AG10803 (cell line): ENCODE measurements around the gene RPGRIP1L.
"Not testable (repeated sequence)": the region's sequence is repeated elsewhere in the genome, so short reads cannot be mapped to it uniquely, and the experiment has no call there.

Source experiments
- DNase-seq: peaks from one replicate; pipeline ENCODE4 v3.0.0; 2010; ENCODE audit warnings: low read depth
- H3K4me3 ChIP-seq: 2 replicates; pipeline ENCODE4 v1.5.1; 2011; ENCODE audit warnings: mild to moderate bottlenecking, low read length, control low read depth
- CTCF ChIP-seq: conservative IDR thresholded peaks from 2 replicates; pipeline ENCODE4 v1.5.1; 2011; ENCODE audit warnings: mild to moderate bottlenecking, low read length, control low read depth, inconsistent platforms

The RPGRIP1L gene

DNA sequence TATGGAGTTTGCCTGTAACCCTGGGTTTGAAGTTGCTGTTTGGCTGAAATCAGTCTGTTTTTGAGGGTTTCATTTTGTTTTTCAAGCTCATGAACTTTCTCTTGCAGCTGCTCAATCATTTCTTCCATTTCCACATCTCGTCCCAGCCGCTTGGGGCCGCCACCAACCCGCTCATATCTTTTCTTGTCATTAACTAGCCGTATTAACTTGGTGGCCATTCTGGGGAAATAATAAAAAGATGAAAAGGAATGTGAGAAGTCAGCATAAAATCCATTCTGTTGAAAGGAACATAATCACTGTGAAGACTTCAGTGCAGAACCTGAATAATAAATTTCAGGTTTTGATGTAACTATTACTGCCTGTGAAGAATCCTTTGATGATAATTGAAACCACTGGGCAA lies 11.5 kb downstream of the RPGRIP1L start:
- H3K4me3 ChIP-seq: no peak overlapping the region
- DNase-seq: no peak
- TF ChIP-seq CTCF: no peak

DNA sequence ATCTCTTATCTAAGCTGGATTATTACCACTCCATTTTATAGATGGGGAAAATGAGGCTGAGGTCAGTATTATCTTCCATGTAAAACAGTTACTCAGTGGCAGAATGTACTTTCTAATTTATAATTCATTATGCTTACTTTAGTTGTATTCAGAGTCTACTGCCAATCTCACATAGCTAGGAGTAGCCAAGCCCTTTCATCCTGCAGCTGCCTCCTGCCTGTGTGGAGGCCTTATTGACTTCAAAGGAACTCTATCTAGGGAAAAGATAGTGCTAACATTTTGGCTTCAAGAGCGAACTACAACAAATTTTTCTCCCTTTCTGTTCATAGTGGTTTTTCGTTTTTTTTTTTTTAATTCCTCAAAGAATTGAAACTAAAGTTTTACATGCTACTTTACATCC lies 12.9 kb downstream of the RPGRIP1L start:
- no peak for DNase-seq
- TF ChIP-seq CTCF: no peak
- no peak overlapping the region for H3K4me3 ChIP-seq

DNA sequence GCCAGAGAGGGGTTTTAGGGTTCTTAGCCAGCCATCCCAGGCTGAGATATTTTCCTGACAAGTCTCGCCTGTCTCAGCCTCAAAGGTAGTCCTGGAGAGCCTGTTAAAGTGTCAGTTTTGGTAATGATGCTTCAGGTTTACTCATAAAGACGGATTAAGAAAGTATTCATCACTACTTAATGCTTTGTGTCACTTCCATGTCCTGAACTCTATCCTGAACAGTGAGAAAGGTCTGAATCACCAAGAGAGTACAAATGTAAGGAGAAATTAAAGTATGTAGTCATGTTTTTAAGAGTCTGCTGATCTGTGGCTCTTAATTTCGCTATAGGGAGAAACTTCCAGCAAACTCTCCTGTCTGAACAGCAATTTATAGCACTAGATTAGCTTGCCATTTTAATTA lies 14.0 kb downstream of the RPGRIP1L start:
- no peak overlapping the region for H3K4me3 ChIP-seq
- TF ChIP-seq CTCF: no peak
- no peak for DNase-seq

DNA sequence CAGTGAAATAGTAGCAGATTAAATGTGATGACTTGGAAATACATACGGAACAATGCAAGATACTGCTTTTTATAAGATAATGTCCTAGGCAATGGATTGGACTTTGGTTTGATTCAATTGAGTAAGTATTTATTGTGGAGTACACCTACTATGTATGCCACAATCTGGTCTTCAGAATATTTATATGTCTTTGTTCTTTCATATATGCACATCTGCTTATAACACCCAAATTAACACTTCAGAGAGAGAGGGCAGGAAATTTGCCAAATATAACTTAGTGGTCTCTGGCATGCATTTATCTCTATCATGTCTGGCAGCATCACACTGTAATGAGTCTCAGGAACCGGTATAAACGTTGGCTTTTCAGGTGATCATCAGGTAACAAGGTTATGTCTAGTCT lies 16.9 kb downstream of the RPGRIP1L start:
- TF ChIP-seq CTCF: no peak
- H3K4me3 ChIP-seq: no peak overlapping the region
- DNase-seq: no peak

GRCh38 chr16:53685334-53685733 lies 18.3 kb downstream of the RPGRIP1L start:
- DNase-seq: not testable (repeated sequence)

GRCh38 chr16:53681354-53681753 lies 22.3 kb downstream of the RPGRIP1L start:
- no peak for DNase-seq
- TF ChIP-seq CTCF: no peak
- no peak overlapping the region for H3K4me3 ChIP-seq

More at GRCh38 chr16:53685334-53685733, 18.3 kb downstream of the RPGRIP1L start:
- not testable (repeated sequence) for H3K4me3 ChIP-seq

GRCh38 chr16:53680756-53681155 lies 22.9 kb downstream of the RPGRIP1L start:
- DNase-seq: no peak
- no peak overlapping the region for H3K4me3 ChIP-seq
- no peak for TF ChIP-seq CTCF

- no peak overlapping the region for H3K4me3 ChIP-seq
- TF ChIP-seq CTCF: no peak
- no peak for DNase-seq
These were observed 24.8 kb downstream of the RPGRIP1L start for GRCh38 chr16:53678756-53679343.
